Measurements from ENCODE around the gene SPP1. TPM values are rescaled to one million over a fixed set of nuclear protein-coding genes. Genes with fewer than 3 reads are reported as not detected.

Gene SPP1
- total and polyA plus RNA-seq, 3 experiments from 2014 or later: 4.9 to 7.2 TPM; not detected in 1

GRCh38 chr4:87946766-87947165 lies 28.7 kb upstream of the SPP1 start:
- H3K27me3 ChIP-seq (ENCODE audit: insufficient read depth, low read length, poor library complexity, severe bottlenecking): no peaks in the 10 kb centered on the region
- no peak overlapping the region for H3K27ac Mint-ChIP-seq
- H3K27me3 Mint-ChIP-seq: peaks cover 1 to 7% of the 10 kb centered on the region in 2 donors
- POLR2A ChIA-PET: no interaction called here
- H3K9me3 ChIP-seq (ENCODE audit: low read length): no peaks in the 10 kb centered on the region
- H3K4me1 ChIP-seq (ENCODE audit: insufficient read depth, low read length): no peaks in the 10 kb centered on the region
- H3K4me1 Mint-ChIP-seq: no peaks in the 10 kb centered on the region
- H3K27ac ChIP-seq (ENCODE audit: low read depth, low read length): no peak overlapping the region
- no peak overlapping the region for H3K4me3 Mint-ChIP-seq
- CTCF ChIA-PET: no interaction called here
- H3K36me3 ChIP-seq (ENCODE audit: insufficient read depth, low read length): no peaks in the 10 kb centered on the region
- no peak for DNase-seq
- H3K36me3 Mint-ChIP-seq: no peaks in the 10 kb centered on the region
- H3K4me3 ChIP-seq (ENCODE audit: low read length): no peak overlapping the region
- peaks cover 0 to 2% (median 0%) of the 10 kb centered on the region in 5 donors for H3K9me3 Mint-ChIP-seq

DNA sequence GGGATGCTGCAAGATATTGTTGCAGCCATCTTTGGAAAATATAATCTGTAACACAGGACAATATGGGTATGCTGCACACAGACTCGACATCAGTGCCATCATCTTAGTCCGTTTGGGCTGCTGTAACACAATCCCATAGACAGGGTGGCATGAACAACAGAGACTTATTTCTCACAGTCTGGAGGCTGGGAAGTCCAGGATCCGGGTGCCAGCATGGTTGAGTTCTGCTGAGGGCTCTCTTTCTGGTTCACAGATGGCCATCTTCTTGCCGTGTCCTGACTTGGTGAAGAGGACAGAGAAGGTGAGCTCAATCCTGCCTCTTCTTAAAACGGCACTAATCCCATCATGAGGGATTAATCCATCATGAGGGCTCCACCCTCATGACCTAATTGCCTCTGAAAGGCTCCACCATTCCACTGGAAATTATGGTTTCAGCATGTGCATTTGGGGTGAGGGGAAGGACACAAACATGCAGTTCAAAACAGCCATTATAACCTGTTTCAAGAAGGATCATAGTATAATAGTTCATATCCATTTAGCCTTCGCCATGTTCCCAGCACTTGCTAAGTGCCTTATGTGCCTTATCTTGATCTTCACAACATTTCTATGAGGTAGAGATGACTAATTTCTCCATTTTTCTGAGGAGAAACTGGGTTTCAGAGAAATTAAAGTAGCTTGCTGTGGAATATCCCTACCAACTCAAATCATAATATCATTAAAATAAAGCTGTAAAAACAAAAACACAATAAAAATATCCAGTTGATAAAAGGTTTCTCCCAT lies 27.9 kb upstream of the SPP1 start:
- ChIA-PET POLR2A (no interaction called here), CTCF (no interaction called here)
- Mint-ChIP-seq H3K27ac (no peak overlapping the region), H3K36me3 (no peaks in the 10 kb centered on the region), H3K4me1 (no peaks in the 10 kb centered on the region), H3K9me3 (peaks cover 0 to 2% (median 0%) of the 10 kb centered on the region in 5 donors), H3K4me3 (no peak overlapping the region), H3K27me3 (peaks cover 1 to 15% of the 10 kb centered on the region in 2 donors)
- Histone ChIP-seq H3K9me3 (ENCODE audit: low read length) (no peaks in the 10 kb centered on the region), H3K4me3 (ENCODE audit: low read length) (no peak overlapping the region), H3K27me3 (ENCODE audit: insufficient read depth, low read length, poor library complexity, severe bottlenecking) (no peaks in the 10 kb centered on the region), H3K27ac (ENCODE audit: low read depth, low read length) (no peak overlapping the region), H3K4me1 (ENCODE audit: insufficient read depth, low read length) (no peaks in the 10 kb centered on the region), H3K36me3 (ENCODE audit: insufficient read depth, low read length) (no peaks in the 10 kb centered on the region)
- DNase-seq: no peak

DNA sequence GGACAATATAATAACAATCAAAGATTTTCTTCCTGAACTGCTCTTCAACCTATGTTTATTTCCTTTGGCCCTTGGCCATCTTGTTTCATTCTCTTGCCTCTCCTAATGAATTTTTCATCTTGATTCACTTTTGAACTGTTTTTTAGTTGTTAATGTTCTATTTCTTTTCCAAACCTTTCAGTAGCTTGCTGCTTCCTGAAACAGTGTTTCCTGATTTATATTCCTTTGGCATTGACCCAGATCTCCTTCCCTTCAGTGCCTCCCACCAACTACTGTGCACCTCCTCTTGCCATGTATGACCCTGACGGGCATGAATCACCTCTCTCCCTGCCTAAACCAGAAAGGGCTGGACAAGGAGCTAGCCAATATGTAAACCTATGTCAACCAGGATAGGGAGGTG lies 25.6 kb upstream of the SPP1 start:
- no peak overlapping the region for H3K4me3 Mint-ChIP-seq
- no peaks in the 10 kb centered on the region for H3K36me3 Mint-ChIP-seq
- Histone ChIP-seq H3K27ac (ENCODE audit: low read depth, low read length) (no peak overlapping the region), H3K9me3 (ENCODE audit: low read length) (no peaks in the 10 kb centered on the region), H3K36me3 (ENCODE audit: insufficient read depth, low read length) (no peaks in the 10 kb centered on the region), H3K4me1 (ENCODE audit: insufficient read depth, low read length) (no peaks in the 10 kb centered on the region), H3K27me3 (ENCODE audit: insufficient read depth, low read length, poor library complexity, severe bottlenecking) (no peaks in the 10 kb centered on the region), H3K4me3 (ENCODE audit: low read length) (no peak overlapping the region)
- CTCF ChIA-PET: no interaction called here
- no peak overlapping the region for H3K27ac Mint-ChIP-seq
- POLR2A ChIA-PET: no interaction called here
- DNase-seq: no peak
- H3K4me1 Mint-ChIP-seq: no peaks in the 10 kb centered on the region
- peaks cover 0 to 2% (median 0%) of the 10 kb centered on the region in 5 donors for H3K9me3 Mint-ChIP-seq
- H3K27me3 Mint-ChIP-seq: peaks cover 0 to 15% of the 10 kb centered on the region in 2 donors

DNA sequence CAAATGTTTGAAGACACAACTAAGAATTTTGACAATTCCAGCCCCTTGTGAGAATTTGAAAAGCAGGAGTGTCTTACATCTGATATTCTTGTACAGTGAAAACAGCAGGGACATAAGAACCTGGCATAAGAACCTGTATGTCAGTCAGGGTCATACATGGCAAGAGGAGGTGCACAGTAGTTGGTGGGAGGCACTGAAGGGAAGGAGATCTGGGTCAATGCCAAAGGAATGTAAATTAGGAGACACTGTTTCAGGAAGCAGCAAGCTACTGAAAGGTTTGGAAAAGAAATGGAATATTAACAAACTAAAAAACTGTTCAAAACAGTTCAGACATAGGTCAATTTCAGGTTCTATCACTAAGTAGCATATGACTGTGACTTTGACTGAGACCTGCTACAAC lies 25.0 kb upstream of the SPP1 start:
- no peak overlapping the region for H3K4me3 Mint-ChIP-seq
- Histone ChIP-seq H3K9me3 (ENCODE audit: low read length) (no peaks in the 10 kb centered on the region), H3K27me3 (ENCODE audit: insufficient read depth, low read length, poor library complexity, severe bottlenecking) (no peaks in the 10 kb centered on the region), H3K36me3 (ENCODE audit: insufficient read depth, low read length) (no peaks in the 10 kb centered on the region), H3K4me1 (ENCODE audit: insufficient read depth, low read length) (no peaks in the 10 kb centered on the region), H3K4me3 (ENCODE audit: low read length) (no peak overlapping the region), H3K27ac (ENCODE audit: low read depth, low read length) (no peak overlapping the region)
- H3K9me3 Mint-ChIP-seq: no peaks in the 10 kb centered on the region
- no peak overlapping the region for H3K27ac Mint-ChIP-seq
- CTCF ChIA-PET: no interaction called here
- POLR2A ChIA-PET: no interaction called here
- no peaks in the 10 kb centered on the region for H3K36me3 Mint-ChIP-seq
- H3K27me3 Mint-ChIP-seq: peaks cover 0 to 15% of the 10 kb centered on the region in 2 donors
- no peak for DNase-seq
- H3K4me1 Mint-ChIP-seq: no peaks in the 10 kb centered on the region

DNA sequence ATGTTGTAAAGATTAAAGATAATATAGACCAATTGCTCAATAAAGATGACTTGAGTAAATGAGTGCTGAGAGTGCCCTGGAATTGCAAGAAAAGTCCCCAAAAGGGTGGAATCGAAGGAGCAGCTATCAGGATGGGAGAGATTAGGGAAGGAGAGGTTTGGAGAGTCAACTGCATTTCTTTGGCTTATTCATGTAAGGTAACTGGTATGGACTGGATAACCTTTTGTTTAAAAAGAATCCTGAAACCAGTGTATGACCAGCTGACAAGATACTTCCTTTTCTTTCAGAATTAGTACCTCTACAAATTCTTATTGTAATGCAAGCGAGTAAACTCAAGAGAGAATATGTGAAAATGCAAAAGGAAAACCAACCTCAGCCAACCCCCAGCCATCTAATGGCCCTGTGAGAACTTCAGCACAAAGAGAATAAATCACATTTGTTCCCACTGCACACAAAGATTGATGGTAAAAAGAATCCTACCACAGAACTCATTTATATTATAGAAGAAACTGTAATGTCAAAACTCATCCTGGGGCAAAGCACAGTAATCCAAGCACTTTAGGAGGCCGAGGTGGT lies 24.5 kb upstream of the SPP1 start:
- Mint-ChIP-seq H3K27me3 (peaks cover 0 to 15% of the 10 kb centered on the region in 2 donors), H3K9me3 (no peaks in the 10 kb centered on the region), H3K4me1 (no peaks in the 10 kb centered on the region), H3K36me3 (no peaks in the 10 kb centered on the region), H3K4me3 (no peak overlapping the region), H3K27ac (no peak overlapping the region)
- Histone ChIP-seq H3K27me3 (ENCODE audit: insufficient read depth, low read length, poor library complexity, severe bottlenecking) (no peaks in the 10 kb centered on the region), H3K9me3 (ENCODE audit: low read length) (no peaks in the 10 kb centered on the region), H3K36me3 (ENCODE audit: insufficient read depth, low read length) (no peaks in the 10 kb centered on the region), H3K4me3 (ENCODE audit: low read length) (no peak overlapping the region), H3K27ac (ENCODE audit: low read depth, low read length) (no peak overlapping the region), H3K4me1 (ENCODE audit: insufficient read depth, low read length) (no peaks in the 10 kb centered on the region)
- no peak for DNase-seq
- ChIA-PET POLR2A (no interaction called here), CTCF (no interaction called here)

- Histone ChIP-seq H3K4me3 (ENCODE audit: low read length) (no peak overlapping the region), H3K27ac (ENCODE audit: low read depth, low read length) (no peak overlapping the region), H3K36me3 (ENCODE audit: insufficient read depth, low read length) (no peaks in the 10 kb centered on the region), H3K9me3 (ENCODE audit: low read length) (no peaks in the 10 kb centered on the region), H3K27me3 (ENCODE audit: insufficient read depth, low read length, poor library complexity, severe bottlenecking) (no peaks in the 10 kb centered on the region), H3K4me1 (ENCODE audit: insufficient read depth, low read length) (no peaks in the 10 kb centered on the region)
- Mint-ChIP-seq H3K36me3 (no peaks in the 10 kb centered on the region), H3K27me3 (peaks cover 2 to 13% of the 10 kb centered on the region in 2 donors), H3K9me3 (no peaks in the 10 kb centered on the region), H3K4me3 (no peak overlapping the region), H3K27ac (no peak overlapping the region), H3K4me1 (no peaks in the 10 kb centered on the region)
- DNase-seq: no peak
- CTCF ChIA-PET: interaction anchor here (2.3 kb wide), 1 partner anchor 13 kb away, joined by 5 read pairs; no protein-coding TSS in a partner anchor
- POLR2A ChIA-PET: no interaction called here
Measured at GRCh38 chr4:87953826-87954225, 21.7 kb upstream of the SPP1 start.

DNA sequence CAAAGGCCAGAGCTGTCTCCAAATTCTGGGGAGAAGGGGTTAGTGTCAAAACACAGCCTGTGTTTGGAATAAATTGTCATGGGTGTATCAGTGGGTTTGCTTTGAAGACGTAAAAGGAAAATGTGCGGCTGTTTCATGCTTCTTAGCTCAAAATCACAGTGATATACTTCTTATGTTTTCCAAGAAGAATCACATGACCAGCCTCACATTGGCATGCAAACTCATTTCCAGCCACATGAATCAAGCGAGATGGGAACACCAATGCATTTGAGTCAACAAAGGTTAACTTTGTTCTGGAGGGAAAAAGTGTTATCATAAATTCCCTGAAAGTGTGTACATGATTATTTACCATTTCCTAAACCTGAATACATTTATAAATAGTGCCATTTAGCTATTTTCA lies 19.0 kb upstream of the SPP1 start:
- H3K9me3 ChIP-seq (ENCODE audit: low read length): no peaks in the 10 kb centered on the region
- ChIA-PET CTCF (no interaction called here), POLR2A (no interaction called here)
- Mint-ChIP-seq H3K27ac (no peak overlapping the region), H3K4me3 (no peak overlapping the region), H3K36me3 (no peaks in the 10 kb centered on the region), H3K9me3 (no peaks in the 10 kb centered on the region), H3K27me3 (peaks cover 2 to 24% of the 10 kb centered on the region in 2 donors), H3K4me1 (no peaks in the 10 kb centered on the region)
- no peak overlapping the region for H3K27ac ChIP-seq (ENCODE audit: low read depth, low read length)
- H3K4me1 ChIP-seq (ENCODE audit: insufficient read depth, low read length): no peaks in the 10 kb centered on the region
- no peaks in the 10 kb centered on the region for H3K27me3 ChIP-seq (ENCODE audit: insufficient read depth, low read length, poor library complexity, severe bottlenecking)
- no peaks in the 10 kb centered on the region for H3K36me3 ChIP-seq (ENCODE audit: insufficient read depth, low read length)
- no peak overlapping the region for H3K4me3 ChIP-seq (ENCODE audit: low read length)
- no peak for DNase-seq

- Histone ChIP-seq H3K36me3 (ENCODE audit: insufficient read depth, low read length) (no peaks in the 10 kb centered on the region), H3K4me3 (ENCODE audit: low read length) (no peak overlapping the region), H3K4me1 (ENCODE audit: insufficient read depth, low read length) (no peaks in the 10 kb centered on the region), H3K27me3 (ENCODE audit: insufficient read depth, low read length, poor library complexity, severe bottlenecking) (no peaks in the 10 kb centered on the region), H3K27ac (ENCODE audit: low read depth, low read length) (no peak overlapping the region), H3K9me3 (ENCODE audit: low read length) (no peaks in the 10 kb centered on the region)
- ChIA-PET CTCF (interaction anchor here (0.8 kb wide), 1 partner anchor 16 kb away, joined by 3 read pairs; no protein-coding TSS in a partner anchor), POLR2A (no interaction called here)
- no peaks in the 10 kb centered on the region for H3K36me3 Mint-ChIP-seq
- no peaks in the 10 kb centered on the region for H3K4me1 Mint-ChIP-seq
- no peaks in the 10 kb centered on the region for H3K9me3 Mint-ChIP-seq
- no peak for DNase-seq
- no peak overlapping the region for H3K27ac Mint-ChIP-seq
- peaks cover 2 to 21% of the 10 kb centered on the region in 2 donors for H3K27me3 Mint-ChIP-seq
- H3K4me3 Mint-ChIP-seq: no peak overlapping the region
Measured at GRCh38 chr4:87957061-87957460, 18.5 kb upstream of the SPP1 start.
